Nephron progenitor cell (in vitro differentiated cells): ENCODE data around the gene HPCAL1.

Experiments
- DNase-seq: peaks from one replicate; pipeline ENCODE4 v3.0.0; 2021
- H3K27ac Mint-ChIP-seq: 2 replicates; pipeline ENCODE4 v1.8.0; 2021; ENCODE audit warnings: mild to moderate bottlenecking, moderate library complexity, mixed read lengths
- H3K27me3 Mint-ChIP-seq: 2 replicates; pipeline ENCODE4 v1.8.0; 2021; ENCODE audit warnings: mild to moderate bottlenecking, low read depth, mixed read lengths; ENCODE audit not compliant: poor library complexity
- H3K36me3 Mint-ChIP-seq: 2 replicates; pipeline ENCODE4 v1.8.0; 2021; ENCODE audit warnings: low read depth, mixed read lengths
- H3K4me1 Mint-ChIP-seq: 2 replicates; pipeline ENCODE4 v1.8.0; 2021; ENCODE audit warnings: mixed read lengths
- H3K4me3 Mint-ChIP-seq: 2 replicates; pipeline ENCODE4 v1.8.0; 2021; ENCODE audit warnings: mild to moderate bottlenecking, moderate library complexity, mixed read lengths
- H3K9me3 Mint-ChIP-seq: 2 replicates; pipeline ENCODE4 v1.8.0; 2021; ENCODE audit warnings: mild to moderate bottlenecking, moderate library complexity, mixed read lengths
- CTCF ChIP-seq: fragments of 200-600 bp; sonication (generic); IDR thresholded peaks from 2 replicates; pipeline ENCODE4 v1.5.0; 2021; ENCODE audit warnings: antibody characterized with exemption

Gene HPCAL1

DNA sequence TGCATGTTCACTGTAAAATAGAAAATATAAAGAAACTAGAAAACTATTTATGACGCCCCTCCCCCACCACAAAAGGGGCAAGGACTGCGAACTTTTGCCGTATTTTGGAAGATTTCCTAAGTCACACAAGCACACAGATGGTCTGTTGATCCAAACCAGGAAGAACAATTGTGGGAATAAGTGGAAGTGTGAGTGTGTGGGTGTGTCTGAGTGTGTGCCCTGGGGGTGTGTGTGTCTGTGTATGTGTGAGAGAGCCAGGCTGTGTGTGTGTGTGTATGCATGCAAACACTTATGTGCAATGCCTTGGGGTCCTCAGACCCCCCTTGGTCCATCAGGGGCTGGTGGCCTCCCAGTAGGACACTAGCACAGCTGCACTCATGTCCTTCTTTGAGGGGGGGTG is 43.1 kb downstream of the HPCAL1 start:
- Mint-ChIP-seq H3K36me3 (no peaks in the 10 kb centered on the region), H3K27ac (no peak overlapping the region), H3K9me3 (no peaks in the 10 kb centered on the region), H3K4me1 (peaks cover 59% of the 10 kb centered on the region), H3K4me3 (no peak overlapping the region), H3K27me3 (no peaks in the 10 kb centered on the region)
- no peak for DNase-seq
- no peak for TF ChIP-seq CTCF

- no peaks in the 10 kb centered on the region for H3K9me3 Mint-ChIP-seq
- H3K4me1 Mint-ChIP-seq: peaks cover 49% of the 10 kb centered on the region
Measured at GRCh38 chr2:10346929-10347561, 44.3 kb downstream of the HPCAL1 start.

GRCh38 chr2:10347562-10347948 is 44.9 kb downstream of the HPCAL1 start:
- DNase-seq: no peak
- Mint-ChIP-seq H3K27me3 (no peaks in the 10 kb centered on the region), H3K27ac (no peak overlapping the region), H3K9me3 (no peaks in the 10 kb centered on the region), H3K4me3 (no peak overlapping the region), H3K4me1 (peaks cover 49% of the 10 kb centered on the region), H3K36me3 (no peaks in the 10 kb centered on the region)
- no peak for TF ChIP-seq CTCF

More at GRCh38 chr2:10346929-10347561, 44.3 kb downstream of the HPCAL1 start:
- no peak overlapping the region for H3K27ac Mint-ChIP-seq
- DNase-seq: peak; percentile 25
- no peaks in the 10 kb centered on the region for H3K27me3 Mint-ChIP-seq
- H3K4me3 Mint-ChIP-seq: no peak overlapping the region
- no peaks in the 10 kb centered on the region for H3K36me3 Mint-ChIP-seq
- TF ChIP-seq CTCF: no peak

DNA sequence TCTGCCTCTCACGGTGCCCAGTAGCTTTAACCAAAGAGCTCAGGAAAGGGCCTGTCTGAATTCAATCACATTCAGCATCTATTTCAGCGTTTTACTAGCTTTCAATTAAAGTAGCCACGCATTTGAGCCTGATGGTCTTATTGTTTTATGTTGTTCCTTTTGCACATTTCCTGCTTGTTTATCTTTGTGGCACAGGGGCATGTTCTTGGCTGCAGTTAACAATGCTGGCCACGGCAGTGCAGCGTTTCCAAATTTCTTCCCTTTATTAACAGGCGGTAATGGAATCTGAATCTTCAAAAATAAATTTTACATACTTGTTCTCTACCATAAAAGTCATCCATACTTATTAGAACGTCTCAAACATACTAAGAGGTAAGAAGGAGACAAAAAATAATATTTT is 46.2 kb downstream of the HPCAL1 start:
- no peak overlapping the region for H3K27ac Mint-ChIP-seq
- DNase-seq: no peak
- TF ChIP-seq CTCF: no peak
- H3K4me1 Mint-ChIP-seq: peaks cover 38% of the 10 kb centered on the region
- no peak overlapping the region for H3K4me3 Mint-ChIP-seq
- no peaks in the 10 kb centered on the region for H3K9me3 Mint-ChIP-seq
- no peaks in the 10 kb centered on the region for H3K36me3 Mint-ChIP-seq
- H3K27me3 Mint-ChIP-seq: no peaks in the 10 kb centered on the region

DNA sequence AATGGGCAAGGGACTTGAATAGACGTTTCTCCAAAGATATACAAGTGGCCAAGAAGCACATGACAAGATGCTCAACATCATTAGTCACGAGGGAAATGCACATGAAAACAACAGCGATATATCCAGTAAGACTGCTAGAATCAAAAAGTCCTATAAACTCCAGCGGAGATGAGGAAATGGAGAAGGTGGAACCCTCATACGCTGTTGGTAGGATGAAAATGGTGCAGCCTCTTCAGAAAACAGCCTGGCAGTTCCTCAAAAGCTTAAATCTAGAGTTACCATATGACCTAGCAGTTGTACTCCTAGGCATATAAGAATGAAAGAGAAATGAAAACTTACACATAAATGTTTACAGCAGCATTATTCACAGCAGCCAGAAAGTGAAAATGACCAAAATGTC is 48.1 kb downstream of the HPCAL1 start:
- Mint-ChIP-seq H3K9me3 (no peaks in the 10 kb centered on the region), H3K27ac (no peak overlapping the region), H3K4me1 (peaks cover 39% of the 10 kb centered on the region), H3K4me3 (no peak overlapping the region), H3K27me3 (no peaks in the 10 kb centered on the region), H3K36me3 (no peaks in the 10 kb centered on the region)
- no peak for DNase-seq
- no peak for TF ChIP-seq CTCF

DNA sequence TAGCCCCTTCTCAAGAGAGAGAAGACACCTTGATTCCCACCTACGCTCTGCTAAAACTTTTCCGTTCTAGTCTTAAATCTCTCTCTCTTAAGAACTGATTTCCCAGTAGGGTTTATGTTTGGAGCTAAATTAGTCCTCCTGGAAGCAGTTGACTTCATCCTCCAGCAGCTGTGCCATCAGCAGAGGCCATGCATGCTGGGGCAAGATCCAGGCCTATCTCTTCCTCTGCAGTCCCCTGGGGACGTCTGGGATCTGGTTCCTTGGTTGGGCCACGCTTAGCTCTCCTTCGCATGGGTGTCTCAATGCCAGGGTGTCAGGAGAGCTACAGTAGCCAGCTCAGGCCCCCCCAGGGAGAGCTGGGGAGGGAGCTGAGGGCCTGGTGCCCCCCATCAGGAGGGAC is 49.7 kb downstream of the HPCAL1 start:
- no peak for TF ChIP-seq CTCF
- Mint-ChIP-seq H3K4me1 (peaks cover 37% of the 10 kb centered on the region), H3K27ac (no peak overlapping the region), H3K27me3 (peaks cover 3% of the 10 kb centered on the region), H3K4me3 (no peak overlapping the region), H3K36me3 (no peaks in the 10 kb centered on the region), H3K9me3 (no peaks in the 10 kb centered on the region)
- DNase-seq: no peak
